Myocyte (in vitro differentiated cells): Measurements from ENCODE around the gene C4orf50. TPM values are rescaled to one million over a fixed set of nuclear protein-coding genes. Genes with fewer than 3 reads are reported as not detected.
"Not testable (repeated sequence)": the region's sequence is repeated elsewhere in the genome, so short reads cannot be mapped to it uniquely, and the experiment has no call there.

Source experiments
- DNase-seq: peaks from one replicate; pipeline ENCODE4 v3.0.0-alpha.2; 2012; ENCODE audit warnings: low read depth
- total RNA-seq: library from RNA; depleted of rRNA; stranded (reverse); fragments of >200 nt; gene quantifications from 2 replicates; pipeline ENCODE4 v1.2.3, GENCODE V29; 2014

The C4orf50 gene
- total RNA-seq, 1 donor from 2014 or later = 0.05 TPM

- peak; percentile 42 for DNase-seq
These were observed 1.4 kb upstream of the C4orf50 start for GRCh38 chr4:6019316-6020263.

- no peak for DNase-seq
These were observed 431 bp downstream of the C4orf50 start for GRCh38 chr4:6017800-6018199.

GRCh38 chr4:6017030-6017429 lies 1.2 kb downstream of the C4orf50 start:
- no peak for DNase-seq

- DNase-seq = no peak
These were observed 4.7 kb downstream of the C4orf50 start for GRCh38 chr4:6013564-6013963.

GRCh38 chr4:6012200-6012599 lies 6.0 kb downstream of the C4orf50 start:
- DNase-seq = no peak

GRCh38 chr4:6011686-6012085 lies 6.5 kb downstream of the C4orf50 start:
- no peak for DNase-seq

- DNase-seq = no peak
These were observed 7.0 kb downstream of the C4orf50 start for GRCh38 chr4:6011271-6011671.

GRCh38 chr4:6010789-6011188 lies 7.4 kb downstream of the C4orf50 start:
- DNase-seq = no peak

GRCh38 chr4:6009452-6009851 lies 8.8 kb downstream of the C4orf50 start:
- DNase-seq = no peak

- no peak for DNase-seq
These were observed 9.4 kb downstream of the C4orf50 start for GRCh38 chr4:6008766-6009385.

GRCh38 chr4:6008092-6008551 lies 10.1 kb downstream of the C4orf50 start:
- DNase-seq = no peak

GRCh38 chr4:6005175-6005574 lies 13.1 kb downstream of the C4orf50 start:
- no peak for DNase-seq

- not testable (repeated sequence) for DNase-seq
These were observed 14.7 kb downstream of the C4orf50 start for GRCh38 chr4:6003485-6003884.

- DNase-seq = no peak
These were observed 15.3 kb downstream of the C4orf50 start for GRCh38 chr4:6002926-6003325.

GRCh38 chr4:6002492-6002833 lies 15.8 kb downstream of the C4orf50 start:
- DNase-seq = no peak

GRCh38 chr4:6001680-6002491 lies 16.3 kb downstream of the C4orf50 start:
- no peak for DNase-seq

GRCh38 chr4:5999830-6000365 lies 18.3 kb downstream of the C4orf50 start:
- no peak for DNase-seq

GRCh38 chr4:5999356-5999755 lies 18.9 kb downstream of the C4orf50 start:
- DNase-seq = no peak

- DNase-seq = peak; percentile 76
These were observed 19.8 kb downstream of the C4orf50 start for GRCh38 chr4:5998333-5998936.

GRCh38 chr4:5996641-5997040 lies 21.6 kb downstream of the C4orf50 start:
- DNase-seq = peak; percentile 54
